Subcutaneous abdominal adipose tissue (tissue), 5 donors: ENCODE data around the gene HIRA.

Experiments used
- H3K27ac ChIP-seq: one replicate; pipeline ENCODE4 v1.7.0; 2013; ENCODE audit warnings: low read depth, mild to moderate bottlenecking, inconsistent platforms, low read length, moderate library complexity
- H3K27me3 ChIP-seq, 5 donors: one replicate each; pipeline ENCODE4 v1.7.0; 2013; ENCODE audit warnings: low read length in 5 of 5, inconsistent platforms in 1 of 5; ENCODE audit not compliant: control insufficient read depth in 5 of 5, insufficient read depth in 4 of 5
- H3K36me3 ChIP-seq, 5 donors: one replicate each; pipeline ENCODE4 v1.7.0; 2013; ENCODE audit warnings: low read length in 5 of 5; ENCODE audit not compliant: control insufficient read depth in 5 of 5, insufficient read depth in 5 of 5
- H3K4me1 ChIP-seq, 5 donors: one replicate each; pipeline ENCODE4 v1.7.0; 2013; ENCODE audit warnings: low read length in 5 of 5, mild to moderate bottlenecking in 3 of 5, moderate library complexity in 1 of 5; ENCODE audit not compliant: control insufficient read depth in 5 of 5, insufficient read depth in 5 of 5
- H3K4me3 ChIP-seq, 5 donors: one replicate each; pipeline ENCODE4 v1.7.0; 2013; ENCODE audit warnings: low read length in 5 of 5, low read depth in 1 of 5
- H3K9ac ChIP-seq, 5 donors: one replicate each; pipeline ENCODE4 v1.7.0; 2013; ENCODE audit warnings: low read length in 5 of 5, mild to moderate bottlenecking in 4 of 5, moderate library complexity in 3 of 5
- H3K9me3 ChIP-seq, 5 donors: one replicate each; pipeline ENCODE4 v1.7.0; 2013; ENCODE audit warnings: low read length in 5 of 5; ENCODE audit not compliant: control insufficient read depth in 5 of 5
- donor health status: healthy.
- donor health status: healthy.
- donor health status: healthy.
- donor health status: healthy.
- donor health status: healthy.

HIRA gene

DNA sequence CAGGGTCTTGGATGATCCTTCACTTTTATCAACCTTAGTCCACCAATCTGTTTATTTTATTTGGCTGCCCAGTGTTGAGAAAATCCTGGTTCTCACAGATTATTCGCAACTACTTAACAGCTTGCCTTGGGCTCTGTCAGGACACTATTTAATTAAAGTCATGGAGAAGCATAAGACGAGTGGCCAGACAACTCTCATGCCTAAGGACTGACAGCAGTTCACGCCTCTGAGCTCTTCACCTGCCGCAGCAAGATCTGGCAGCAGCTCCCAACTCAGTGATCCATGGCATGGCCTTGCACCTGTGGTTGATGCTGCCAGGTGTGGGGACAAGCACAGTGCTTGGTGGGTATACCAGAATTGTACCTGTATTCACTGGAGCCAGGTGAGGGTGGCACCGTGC, 37.8 kb downstream of the HIRA start:
- H3K4me3 ChIP-seq = no peak overlapping the region
- no peak overlapping the region for H3K27ac ChIP-seq
- no peaks in the 10 kb centered on the region for H3K27me3 ChIP-seq
- no peaks in the 10 kb centered on the region for H3K4me1 ChIP-seq
- no peak overlapping the region for H3K9ac ChIP-seq
- peaks cover 7 to 93% (median 85%) of the 10 kb centered on the region in 5 donors for H3K36me3 ChIP-seq
- H3K9me3 ChIP-seq = no peaks in the 10 kb centered on the region

DNA sequence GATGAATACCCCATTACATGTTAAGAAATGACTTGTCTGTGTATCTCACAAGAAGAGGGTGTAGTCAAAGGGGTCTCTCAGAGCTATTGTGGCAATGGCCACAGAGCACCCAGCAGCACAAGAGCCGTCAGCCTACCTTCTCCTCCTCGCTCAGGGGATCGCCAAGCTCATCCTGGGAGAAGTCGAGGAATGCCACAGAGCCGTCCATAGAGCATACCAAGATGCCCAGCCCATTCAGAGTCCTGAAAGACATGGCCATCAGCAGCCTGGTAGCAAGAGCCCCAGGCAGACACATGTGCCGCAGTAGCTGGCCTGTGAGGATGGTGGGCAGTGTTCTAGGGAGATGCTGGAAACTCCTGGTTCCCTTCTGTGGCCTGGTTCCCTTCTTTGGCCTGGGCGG, 44.0 kb downstream of the HIRA start:
- Histone ChIP-seq H3K27me3 (no peaks in the 10 kb centered on the region), H3K4me3 (no peak overlapping the region), H3K36me3 (peaks cover 19 to 93% (median 88%) of the 10 kb centered on the region in 5 donors), H3K4me1 (no peaks in the 10 kb centered on the region), H3K27ac (no peak overlapping the region), H3K9ac (no peak overlapping the region), H3K9me3 (no peaks in the 10 kb centered on the region)

DNA sequence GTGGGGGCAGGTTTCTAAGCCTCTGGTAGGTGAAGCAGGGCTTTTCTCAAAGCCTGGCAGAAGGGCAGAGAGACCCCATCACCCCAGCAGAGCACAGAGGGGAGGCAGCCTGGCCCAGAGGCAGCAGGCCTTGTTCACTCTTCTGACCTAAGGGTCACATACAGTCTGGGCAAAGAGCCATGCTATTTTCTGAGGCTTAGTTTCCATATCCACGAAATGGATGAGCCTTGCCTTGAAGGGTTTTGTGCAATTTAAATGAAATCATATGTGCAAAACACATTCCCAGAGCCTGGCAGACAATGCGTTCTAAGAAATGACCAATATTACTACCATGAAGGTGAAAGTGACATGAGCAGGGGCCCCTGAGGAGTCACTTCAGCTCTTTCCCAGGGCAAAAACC, 44.5 kb downstream of the HIRA start:
- no peaks in the 10 kb centered on the region for H3K9me3 ChIP-seq
- H3K27me3 ChIP-seq = no peaks in the 10 kb centered on the region
- peaks cover 19 to 93% (median 88%) of the 10 kb centered on the region in 5 donors for H3K36me3 ChIP-seq
- no peak overlapping the region for H3K4me3 ChIP-seq
- no peak overlapping the region for H3K27ac ChIP-seq
- H3K9ac ChIP-seq = no peak overlapping the region
- no peaks in the 10 kb centered on the region for H3K4me1 ChIP-seq

DNA sequence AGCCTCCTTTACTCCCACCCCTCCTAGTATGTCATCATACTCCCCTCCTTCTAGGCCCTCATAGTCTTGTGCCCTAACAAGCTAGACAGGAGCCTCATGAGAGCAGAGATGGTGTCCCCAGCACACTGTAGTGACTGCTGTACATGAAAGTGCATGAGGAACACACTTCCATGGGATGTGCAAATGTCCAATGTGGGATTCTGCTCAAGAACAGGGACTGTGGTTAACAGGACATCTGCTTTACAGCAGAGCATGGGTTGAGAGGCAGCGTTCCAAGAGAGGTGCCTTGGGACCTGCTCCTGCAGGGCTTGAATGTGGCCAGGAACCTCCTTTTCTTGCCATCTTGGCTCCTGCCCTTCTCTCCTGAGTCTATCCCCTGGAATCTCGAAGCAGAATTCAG, 45.3 kb downstream of the HIRA start:
- Histone ChIP-seq H3K9me3 (no peaks in the 10 kb centered on the region), H3K36me3 (peaks cover 27 to 95% (median 85%) of the 10 kb centered on the region in 5 donors), H3K9ac (no peak overlapping the region), H3K27me3 (no peaks in the 10 kb centered on the region), H3K27ac (no peak overlapping the region), H3K4me1 (no peaks in the 10 kb centered on the region), H3K4me3 (no peak overlapping the region)

DNA sequence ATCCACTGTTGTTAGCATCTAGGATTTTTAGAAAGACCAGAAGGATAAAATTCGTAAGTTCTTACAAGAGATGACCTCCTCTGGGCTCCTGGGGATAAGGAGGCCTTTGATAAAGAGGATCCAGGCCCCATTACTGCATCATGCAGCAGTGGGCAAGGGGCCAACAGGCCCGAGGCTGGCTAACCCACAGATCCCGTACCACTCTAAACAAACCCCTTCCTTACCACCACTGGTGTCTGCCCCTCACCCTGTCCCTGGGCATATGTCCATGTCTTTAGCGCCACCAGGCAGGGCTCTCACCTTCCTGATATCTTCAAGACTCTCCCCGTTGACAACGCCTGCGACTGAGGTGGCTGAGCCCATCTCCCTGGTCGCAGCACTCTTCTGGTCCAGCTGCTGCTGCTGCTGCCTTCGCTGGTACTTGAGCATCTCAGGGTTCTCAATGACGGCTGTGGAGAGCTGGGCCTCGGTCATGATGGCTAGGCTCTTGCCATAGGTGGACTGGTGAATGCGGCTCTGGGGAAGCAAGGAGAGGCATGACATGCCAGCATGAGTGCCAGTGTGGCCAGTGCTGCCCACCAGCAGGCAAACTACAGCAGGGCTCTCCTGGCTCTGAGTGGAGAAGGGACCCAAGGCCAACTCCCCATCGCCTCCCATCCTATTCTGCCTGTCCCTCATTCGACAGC, 46.2 kb downstream of the HIRA start:
- Histone ChIP-seq H3K4me3 (no peak overlapping the region), H3K27ac (no peak overlapping the region), H3K9me3 (no peaks in the 10 kb centered on the region), H3K4me1 (no peaks in the 10 kb centered on the region), H3K36me3 (peaks cover 24 to 89% (median 80%) of the 10 kb centered on the region in 5 donors), H3K9ac (no peak overlapping the region), H3K27me3 (no peaks in the 10 kb centered on the region)

DNA sequence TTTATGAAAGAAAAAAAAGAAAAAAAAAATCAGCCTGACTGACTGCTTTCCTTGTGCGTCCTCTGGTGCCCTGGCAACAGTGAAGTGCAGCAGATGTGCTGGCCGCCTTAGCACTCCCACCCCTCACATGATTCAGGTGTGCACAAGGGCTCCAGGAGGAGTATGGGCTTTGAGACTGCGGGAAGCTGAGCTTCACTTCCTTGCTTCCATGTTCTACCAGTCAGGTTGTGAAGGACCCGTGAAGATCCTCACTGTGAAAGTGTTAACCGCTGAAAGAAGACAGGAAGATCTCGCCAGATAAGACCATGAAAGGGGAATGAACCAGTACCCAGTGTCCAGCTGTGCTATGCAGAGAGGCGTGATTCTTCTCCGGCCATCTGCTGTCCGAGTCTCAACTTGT, 48.2 kb downstream of the HIRA start:
- Histone ChIP-seq H3K27ac (no peak overlapping the region), H3K9ac (no peak overlapping the region), H3K9me3 (no peaks in the 10 kb centered on the region), H3K4me3 (no peak overlapping the region), H3K27me3 (no peaks in the 10 kb centered on the region), H3K36me3 (peaks cover 24 to 74% (median 65%) of the 10 kb centered on the region in 5 donors), H3K4me1 (no peaks in the 10 kb centered on the region)

DNA sequence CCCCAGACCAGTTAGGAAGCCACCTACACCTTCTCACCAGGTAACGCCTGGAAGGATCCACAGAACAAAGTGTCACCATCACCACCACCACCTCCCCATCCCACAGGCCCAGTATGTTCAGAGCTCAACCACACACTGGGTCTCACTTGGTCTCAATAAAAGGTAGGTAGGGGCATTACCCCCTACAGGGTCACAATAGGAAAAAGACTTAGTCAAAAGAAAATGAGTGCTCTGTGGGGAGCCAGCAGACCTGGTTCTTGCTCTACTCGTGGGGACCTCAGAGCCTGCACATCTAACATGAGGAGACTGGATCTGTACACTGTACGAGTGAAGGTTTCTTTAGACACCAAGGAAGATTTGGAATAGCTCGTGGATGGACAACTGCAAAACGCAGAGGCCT, 49.3 kb downstream of the HIRA start:
- no peak overlapping the region for H3K4me3 ChIP-seq
- H3K9me3 ChIP-seq = no peaks in the 10 kb centered on the region
- no peaks in the 10 kb centered on the region for H3K27me3 ChIP-seq
- no peak overlapping the region for H3K9ac ChIP-seq
- H3K27ac ChIP-seq = no peak overlapping the region
- no peaks in the 10 kb centered on the region for H3K4me1 ChIP-seq
- peaks cover 24 to 74% (median 64%) of the 10 kb centered on the region in 5 donors for H3K36me3 ChIP-seq

DNA sequence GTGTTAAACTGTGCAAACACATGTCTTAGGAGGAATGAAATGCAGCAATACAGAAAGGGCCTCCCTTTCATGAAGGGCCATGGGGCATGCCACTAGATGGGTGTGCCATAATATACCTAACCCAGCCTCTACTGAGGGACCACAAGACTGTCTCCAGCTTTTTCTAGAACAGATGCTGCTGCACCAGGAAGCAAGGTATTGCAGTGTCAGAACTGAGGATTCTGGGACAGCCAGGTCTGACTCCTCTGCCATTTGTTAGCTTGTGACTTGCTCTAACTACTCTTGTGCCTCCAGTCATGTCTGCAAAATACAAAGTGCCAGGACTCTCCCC, 53.2 kb downstream of the HIRA start:
- H3K36me3 ChIP-seq = peaks cover 22 to 76% (median 67%) of the 10 kb centered on the region in 5 donors
- no peak overlapping the region for H3K27ac ChIP-seq
- no peak overlapping the region for H3K4me3 ChIP-seq
- H3K9ac ChIP-seq = no peak overlapping the region
- no peaks in the 10 kb centered on the region for H3K27me3 ChIP-seq
- no peaks in the 10 kb centered on the region for H3K9me3 ChIP-seq
- no peaks in the 10 kb centered on the region for H3K4me1 ChIP-seq

DNA sequence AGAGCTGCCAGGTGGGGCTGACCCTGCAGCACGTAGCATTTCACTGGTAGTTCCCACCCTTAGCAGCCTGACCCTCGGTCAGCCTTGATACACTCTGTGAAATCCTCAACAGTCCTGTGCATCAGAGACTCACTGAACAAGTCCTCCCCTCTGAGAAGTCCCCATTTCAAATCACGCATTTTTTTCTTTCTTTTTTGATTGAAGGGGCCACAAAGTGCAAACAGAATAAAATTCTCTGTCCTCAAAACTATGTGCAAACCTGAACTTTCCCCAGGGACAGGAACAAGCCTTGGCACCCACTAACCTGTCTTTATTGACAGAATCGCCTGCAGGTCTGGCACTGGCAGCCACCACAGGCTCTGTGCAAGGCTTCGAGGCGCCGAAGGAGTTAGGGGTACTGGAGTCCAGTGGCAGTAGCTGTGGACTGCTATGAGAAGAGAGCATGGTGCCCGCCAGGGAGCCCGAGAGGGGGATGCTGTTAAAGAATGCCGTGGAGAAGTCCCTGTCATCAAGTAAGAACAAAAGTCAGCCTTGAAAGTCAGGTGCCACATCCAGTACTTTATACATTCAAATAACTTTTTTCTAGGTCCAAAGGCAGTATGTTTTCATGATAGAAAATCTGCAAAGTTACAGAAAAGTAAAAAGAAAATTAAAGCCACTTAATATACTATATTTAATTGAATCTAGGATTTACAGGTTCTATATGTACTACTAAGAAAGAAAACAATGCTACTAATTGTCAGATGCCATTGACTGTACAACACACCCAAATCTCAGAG, 53.8 kb downstream of the HIRA start:
- H3K9me3 ChIP-seq = no peaks in the 10 kb centered on the region
- no peak overlapping the region for H3K27ac ChIP-seq
- H3K27me3 ChIP-seq = no peaks in the 10 kb centered on the region
- no peak overlapping the region for H3K4me3 ChIP-seq
- no peak overlapping the region for H3K9ac ChIP-seq
- H3K36me3 ChIP-seq = peaks cover 21 to 76% (median 67%) of the 10 kb centered on the region in 5 donors
- H3K4me1 ChIP-seq = no peaks in the 10 kb centered on the region

DNA sequence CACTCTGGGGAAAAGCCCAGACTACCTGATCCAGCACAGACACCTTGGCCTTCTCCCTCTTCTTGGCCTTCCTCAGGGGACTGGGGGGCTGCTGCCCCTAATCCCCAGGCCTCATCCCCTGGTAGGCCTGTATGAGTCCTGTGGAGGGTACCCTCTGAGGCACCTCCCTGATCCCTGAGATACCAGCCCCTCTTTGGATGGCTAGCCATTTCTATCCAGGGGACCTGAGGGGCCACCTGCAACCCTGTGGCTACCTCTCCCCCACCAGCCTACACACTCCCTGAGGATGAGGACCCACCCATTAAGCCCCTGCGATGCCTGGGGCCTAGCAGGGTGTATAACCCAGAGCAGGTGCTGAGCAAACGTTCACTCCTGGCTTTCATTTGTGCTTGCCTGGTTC, 54.6 kb downstream of the HIRA start:
- Histone ChIP-seq H3K4me1 (no peaks in the 10 kb centered on the region), H3K9ac (no peak overlapping the region), H3K9me3 (no peaks in the 10 kb centered on the region), H3K27me3 (no peaks in the 10 kb centered on the region), H3K27ac (no peak overlapping the region), H3K4me3 (no peak overlapping the region), H3K36me3 (peaks cover 19 to 73% (median 61%) of the 10 kb centered on the region in 5 donors)
